Measurements from ENCODE around the gene CNNM1. TPM values are rescaled to one million over a fixed set of nuclear protein-coding genes. Genes with fewer than 3 reads are reported as not detected.

CNNM1 gene
- total RNA-seq, 2 donors from 2014 or later: 1.3 to 1.6 TPM

DNA sequence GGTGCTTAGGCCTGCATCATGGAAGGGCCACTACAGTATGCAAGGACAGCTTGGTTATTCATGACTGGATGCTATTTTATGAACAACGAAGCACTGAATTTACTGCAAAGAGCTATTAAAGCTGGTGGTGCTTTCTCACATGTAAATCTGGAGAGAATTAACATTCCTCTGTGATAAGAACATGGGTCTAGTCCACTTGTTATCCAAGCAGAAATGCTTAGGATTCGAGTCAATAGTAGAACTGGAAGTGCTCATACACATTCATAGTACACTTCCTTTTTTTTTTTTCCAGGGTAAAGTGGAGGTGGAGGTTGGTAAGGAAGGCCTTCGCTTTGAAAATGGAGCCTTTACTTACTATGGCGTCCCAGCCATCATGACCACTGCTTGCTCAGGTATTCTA is 35.0 kb downstream of the CNNM1 start:
- no peaks in the 10 kb centered on the region for H3K9me3 ChIP-seq
- no peaks in the 10 kb centered on the region for H3K4me1 ChIP-seq
- H3K27ac ChIP-seq: no peak overlapping the region
- H3K4me3 ChIP-seq: no peak overlapping the region
- 80% methylated on average over 4 of the region's 4 CpGs for WGBS, 2 donors
- H3K36me3 ChIP-seq (replicated peaks in 1 of 2; ENCODE audit: insufficient read depth in 1 of 2, low read depth in 2 of 2): no peaks in the 10 kb centered on the region
- DNase-seq: no peak
- ATAC-seq: no peak
- H3K27me3 ChIP-seq: no peaks in the 10 kb centered on the region
- no peak for TF ChIP-seq POLR2A (IDR thresholded peaks at IDR 0.05)
- TF ChIP-seq, protein P1, sequence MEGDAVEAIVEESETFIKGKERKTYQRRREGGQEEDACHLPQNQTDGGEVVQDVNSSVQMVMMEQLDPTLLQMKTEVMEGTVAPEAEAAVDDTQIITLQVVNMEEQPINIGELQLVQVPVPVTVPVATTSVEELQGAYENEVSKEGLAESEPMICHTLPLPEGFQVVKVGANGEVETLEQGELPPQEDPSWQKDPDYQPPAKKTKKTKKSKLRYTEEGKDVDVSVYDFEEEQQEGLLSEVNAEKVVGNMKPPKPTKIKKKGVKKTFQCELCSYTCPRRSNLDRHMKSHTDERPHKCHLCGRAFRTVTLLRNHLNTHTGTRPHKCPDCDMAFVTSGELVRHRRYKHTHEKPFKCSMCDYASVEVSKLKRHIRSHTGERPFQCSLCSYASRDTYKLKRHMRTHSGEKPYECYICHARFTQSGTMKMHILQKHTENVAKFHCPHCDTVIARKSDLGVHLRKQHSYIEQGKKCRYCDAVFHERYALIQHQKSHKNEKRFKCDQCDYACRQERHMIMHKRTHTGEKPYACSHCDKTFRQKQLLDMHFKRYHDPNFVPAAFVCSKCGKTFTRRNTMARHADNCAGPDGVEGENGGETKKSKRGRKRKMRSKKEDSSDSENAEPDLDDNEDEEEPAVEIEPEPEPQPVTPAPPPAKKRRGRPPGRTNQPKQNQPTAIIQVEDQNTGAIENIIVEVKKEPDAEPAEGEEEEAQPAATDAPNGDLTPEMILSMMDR (IDR thresholded peaks at IDR 0.05): no peak
- intact Hi-C loops (cut with DNase I): no loop called here

DNA sequence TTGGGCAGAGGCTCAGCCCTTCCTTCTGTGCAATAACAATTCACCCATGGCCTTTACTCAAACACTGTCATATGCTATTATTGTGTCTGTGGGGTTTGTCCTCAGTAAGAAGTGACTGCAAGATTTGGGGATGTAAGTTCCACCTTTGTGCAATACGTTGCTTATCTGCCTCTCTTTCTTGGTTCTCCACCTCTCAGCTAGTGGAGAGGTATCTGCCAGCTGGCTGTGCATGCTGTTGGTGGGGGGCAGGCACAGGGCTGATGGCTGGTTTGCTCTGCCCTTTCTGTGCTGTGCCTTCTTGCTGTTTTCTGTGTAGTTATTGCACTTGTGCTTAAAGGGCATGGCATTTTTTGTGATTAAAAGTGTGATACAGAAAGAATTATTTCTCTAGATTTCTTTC is 36.2 kb downstream of the CNNM1 start:
- intact Hi-C loops (cut with DNase I): no loop called here
- Histone ChIP-seq H3K27me3 (no peaks in the 10 kb centered on the region), H3K27ac (no peak overlapping the region), H3K4me3 (no peak overlapping the region), H3K36me3 (replicated peaks in 1 of 2; ENCODE audit: insufficient read depth in 1 of 2, low read depth in 2 of 2) (no peaks in the 10 kb centered on the region), H3K9me3 (no peaks in the 10 kb centered on the region), H3K4me1 (no peaks in the 10 kb centered on the region)
- DNase-seq: no peak
- TF ChIP-seq, protein P1 (IDR thresholded peaks at IDR 0.05): no peak
- TF ChIP-seq POLR2A (IDR thresholded peaks at IDR 0.05): no peak
- WGBS, 2 donors: 23 to 25% methylated on average over 1 of the region's 1 CpG
- no peak for ATAC-seq

DNA sequence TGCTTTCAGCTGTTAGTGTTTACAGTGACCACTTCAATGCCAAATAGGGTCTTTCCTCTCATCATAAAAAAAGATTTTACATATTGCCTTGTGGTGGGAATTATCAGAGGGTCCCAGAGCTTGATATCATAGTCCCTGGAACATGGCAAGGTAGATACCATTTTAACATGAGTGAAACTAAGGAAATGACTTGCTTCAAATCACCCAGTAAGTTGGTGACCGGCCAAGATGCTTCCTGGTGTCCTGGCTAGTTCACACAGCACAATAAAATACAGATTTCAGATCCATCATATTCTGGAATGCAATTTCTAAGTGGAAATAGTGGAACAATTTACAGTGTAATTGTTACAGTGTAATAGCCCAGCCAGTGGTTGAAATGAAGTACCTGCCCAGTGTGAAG is 36.6 kb downstream of the CNNM1 start:
- Histone ChIP-seq H3K27me3 (no peaks in the 10 kb centered on the region), H3K27ac (no peak overlapping the region), H3K4me1 (no peaks in the 10 kb centered on the region), H3K4me3 (no peak overlapping the region), H3K9me3 (no peaks in the 10 kb centered on the region), H3K36me3 (replicated peaks in 1 of 2; ENCODE audit: insufficient read depth in 1 of 2, low read depth in 2 of 2) (no peaks in the 10 kb centered on the region)
- no peak for TF ChIP-seq POLR2A (IDR thresholded peaks at IDR 0.05)
- TF ChIP-seq, protein P1 (IDR thresholded peaks at IDR 0.05): no peak
- 71 to 91% methylated on average over 1 of the region's 1 CpG for WGBS, 2 donors
- ATAC-seq (no peak), DNase-seq (no peak)
- intact Hi-C loops (cut with DNase I): no loop called here

DNA sequence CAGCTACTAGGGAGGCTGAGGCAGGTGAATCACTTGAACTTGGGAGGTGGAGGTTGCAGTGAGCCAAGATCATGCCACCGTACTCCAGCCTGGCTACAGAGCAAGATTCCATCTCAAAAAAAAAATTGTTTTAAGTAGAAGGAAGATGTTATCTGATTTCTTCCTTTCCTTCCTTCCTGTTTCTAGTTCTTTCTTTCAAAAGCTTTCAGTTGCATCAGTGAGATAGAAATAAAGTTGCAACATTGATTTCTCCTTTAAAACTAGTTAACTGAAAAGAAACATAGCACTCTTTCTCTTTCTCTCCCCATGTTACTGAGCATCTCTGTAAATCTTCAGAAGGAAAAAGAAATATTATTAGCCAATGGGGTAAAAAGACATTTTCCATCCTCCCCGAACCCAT is 37.5 kb downstream of the CNNM1 start:
- 78 to 79% methylated on average over 2 of the region's 2 CpGs for WGBS, 2 donors
- DNase-seq: no peak
- Histone ChIP-seq H3K9me3 (no peaks in the 10 kb centered on the region), H3K27ac (no peak overlapping the region), H3K4me3 (no peak overlapping the region), H3K36me3 (replicated peaks in 1 of 2; ENCODE audit: insufficient read depth in 1 of 2, low read depth in 2 of 2) (no peaks in the 10 kb centered on the region), H3K4me1 (no peaks in the 10 kb centered on the region), H3K27me3 (no peaks in the 10 kb centered on the region)
- intact Hi-C loops (cut with DNase I): no loop called here
- TF ChIP-seq, protein P1 (IDR thresholded peaks at IDR 0.05): no peak
- TF ChIP-seq POLR2A (IDR thresholded peaks at IDR 0.05): no peak
- ATAC-seq: no peak

DNA sequence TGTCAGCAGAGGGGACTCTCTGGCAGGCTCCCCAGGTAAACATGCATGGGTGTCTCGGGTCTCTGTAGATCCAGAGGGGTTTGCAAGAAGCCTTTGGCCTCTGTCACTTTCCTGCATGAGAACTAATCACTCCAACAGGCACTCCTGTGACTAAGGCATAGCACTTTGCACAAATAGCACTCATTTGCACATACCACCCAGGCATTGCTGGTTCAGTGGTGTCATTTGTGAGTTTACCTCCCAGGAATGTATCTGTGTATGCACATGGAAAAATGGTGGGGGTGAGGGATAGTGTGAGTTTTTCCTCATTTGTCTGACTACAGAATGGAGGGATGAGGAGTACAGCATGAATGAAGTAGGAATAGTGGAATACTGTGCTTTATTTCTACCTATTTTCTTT is 39.5 kb downstream of the CNNM1 start:
- Histone ChIP-seq H3K27me3 (no peaks in the 10 kb centered on the region), H3K4me1 (no peaks in the 10 kb centered on the region), H3K36me3 (replicated peaks in 1 of 2; ENCODE audit: insufficient read depth in 1 of 2, low read depth in 2 of 2) (no peaks in the 10 kb centered on the region), H3K4me3 (no peak overlapping the region), H3K9me3 (no peaks in the 10 kb centered on the region), H3K27ac (no peak overlapping the region)
- intact Hi-C loops (cut with DNase I): no loop called here
- DNase-seq (no peak), ATAC-seq (no peak)
- no peak for TF ChIP-seq POLR2A (IDR thresholded peaks at IDR 0.05)
- TF ChIP-seq, protein P1 (IDR thresholded peaks at IDR 0.05): no peak
- 56 to 80% methylated on average over 1 of the region's 1 CpG for WGBS, 2 donors
